ENCODE results near the gene MYCBPAP.

DNA sequence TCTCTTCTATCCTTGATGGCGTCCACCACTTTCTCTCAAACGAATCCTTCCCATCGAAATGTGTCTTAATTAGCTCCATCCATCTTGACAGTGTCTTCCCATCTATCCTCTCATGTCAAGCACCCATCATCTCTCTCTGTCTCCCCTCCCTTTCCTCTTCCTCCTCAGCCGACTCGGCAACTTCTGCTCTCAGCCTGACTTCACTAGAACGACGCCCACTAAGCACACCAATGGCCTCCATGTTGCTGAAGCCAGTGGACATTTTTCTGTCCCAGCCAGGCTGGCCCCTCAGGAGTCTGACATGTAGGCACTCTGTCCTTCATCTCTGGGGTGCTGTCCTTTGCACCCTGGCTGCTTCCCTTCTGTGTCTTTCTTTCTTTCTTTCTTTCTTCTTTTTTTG is 36.3 kb downstream of the MYCBPAP start:
- TF ChIP-seq, protein P1, sequence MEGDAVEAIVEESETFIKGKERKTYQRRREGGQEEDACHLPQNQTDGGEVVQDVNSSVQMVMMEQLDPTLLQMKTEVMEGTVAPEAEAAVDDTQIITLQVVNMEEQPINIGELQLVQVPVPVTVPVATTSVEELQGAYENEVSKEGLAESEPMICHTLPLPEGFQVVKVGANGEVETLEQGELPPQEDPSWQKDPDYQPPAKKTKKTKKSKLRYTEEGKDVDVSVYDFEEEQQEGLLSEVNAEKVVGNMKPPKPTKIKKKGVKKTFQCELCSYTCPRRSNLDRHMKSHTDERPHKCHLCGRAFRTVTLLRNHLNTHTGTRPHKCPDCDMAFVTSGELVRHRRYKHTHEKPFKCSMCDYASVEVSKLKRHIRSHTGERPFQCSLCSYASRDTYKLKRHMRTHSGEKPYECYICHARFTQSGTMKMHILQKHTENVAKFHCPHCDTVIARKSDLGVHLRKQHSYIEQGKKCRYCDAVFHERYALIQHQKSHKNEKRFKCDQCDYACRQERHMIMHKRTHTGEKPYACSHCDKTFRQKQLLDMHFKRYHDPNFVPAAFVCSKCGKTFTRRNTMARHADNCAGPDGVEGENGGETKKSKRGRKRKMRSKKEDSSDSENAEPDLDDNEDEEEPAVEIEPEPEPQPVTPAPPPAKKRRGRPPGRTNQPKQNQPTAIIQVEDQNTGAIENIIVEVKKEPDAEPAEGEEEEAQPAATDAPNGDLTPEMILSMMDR (conservative IDR thresholded peaks at IDR 0.05; ENCODE audit: low read depth, low read length), result no peak
- TF ChIP-seq EZH2phosphoT487 (IDR thresholded peaks at IDR 0.05; ENCODE audit: borderline replicate concordance, low read length), result no peak

Measured in PC-3 (cell line).